ENCODE results near the gene VDAC2. TPM values are rescaled to one million over a fixed set of nuclear protein-coding genes. Genes with fewer than 3 reads are reported as not detected.

Gene VDAC2
- total RNA-seq, 1 donor from 2014 or later = 213 TPM

GRCh38 chr10:75244487-75245353 is 34.1 kb downstream of the VDAC2 start:
- no peak overlapping the region for H3K4me3 ChIP-seq (ENCODE audit: low read depth, low read length)
- DNase-seq (ENCODE audit: low read depth) = no peak
- TF ChIP-seq CTCF (conservative IDR thresholded peaks at IDR 0.05; ENCODE audit: low read depth, low read length) = no peak

- H3K4me3 ChIP-seq (ENCODE audit: low read depth, low read length) = no peak overlapping the region
- DNase-seq (ENCODE audit: low read depth) = no peak
- TF ChIP-seq CTCF (conservative IDR thresholded peaks at IDR 0.05; ENCODE audit: low read depth, low read length) = no peak
Observed at GRCh38 chr10:75245354-75246250, 35.0 kb downstream of the VDAC2 start.

GRCh38 chr10:75246506-75246905 is 35.9 kb downstream of the VDAC2 start:
- DNase-seq (ENCODE audit: low read depth) = no peak
- no peak overlapping the region for H3K4me3 ChIP-seq (ENCODE audit: low read depth, low read length)
- TF ChIP-seq CTCF (conservative IDR thresholded peaks at IDR 0.05; ENCODE audit: low read depth, low read length) = no peak

GRCh38 chr10:75247797-75248196 is 37.2 kb downstream of the VDAC2 start:
- no peak for TF ChIP-seq CTCF (conservative IDR thresholded peaks at IDR 0.05; ENCODE audit: low read depth, low read length)
- DNase-seq (ENCODE audit: low read depth) = no peak
- H3K4me3 ChIP-seq (ENCODE audit: low read depth, low read length) = no peak overlapping the region

- H3K4me3 ChIP-seq (ENCODE audit: low read depth, low read length) = no peak overlapping the region
- DNase-seq (ENCODE audit: low read depth) = no peak
- TF ChIP-seq CTCF (conservative IDR thresholded peaks at IDR 0.05; ENCODE audit: low read depth, low read length) = no peak
Observed at GRCh38 chr10:75250934-75251333, 40.3 kb downstream of the VDAC2 start.

GRCh38 chr10:75253281-75254220 is 43.0 kb downstream of the VDAC2 start:
- no peak for DNase-seq (ENCODE audit: low read depth)
- no peak for TF ChIP-seq CTCF (conservative IDR thresholded peaks at IDR 0.05; ENCODE audit: low read depth, low read length)
- no peak overlapping the region for H3K4me3 ChIP-seq (ENCODE audit: low read depth, low read length)
